GM12878 (cell line): ENCODE measurements around the gene KHDRBS1.

Experiments
- CTCF ChIP-seq, 3 experiments: IDR thresholded peaks in 2 of 3; conservative IDR thresholded peaks in 1 of 3; 2 replicates each; pipeline ENCODE4 v1.5.1; 2011; ENCODE audit warnings: low read depth in 3 of 3, low read length in 3 of 3, mild to moderate bottlenecking in 3 of 3, control low read depth in 2 of 3, moderate library complexity in 2 of 3, inconsistent platforms in 1 of 3, mixed read lengths in 1 of 3; ENCODE audit not compliant: control insufficient read depth in 2 of 3, insufficient read depth in 1 of 3; ENCODE audit errors: extremely low read depth in 1 of 3
- EP300 ChIP-seq, 2 experiments: fragments of 150-350 bp in 1 of 2; IDR thresholded peaks; 2 replicates each; pipeline ENCODE4 v1.6.1; 2011 to 2012; ENCODE audit warnings: low read depth in 2 of 2, low read length in 2 of 2, borderline replicate concordance in 1 of 2, improper control_type of control experiment in 1 of 2, inconsistent platforms in 1 of 2; ENCODE audit not compliant: control insufficient read depth in 1 of 2
- GABPA ChIP-seq: IDR thresholded peaks from 2 replicates; pipeline ENCODE4 v1.6.1; 2014; ENCODE audit warnings: antibody characterized with exemption, low read depth, mild to moderate bottlenecking, inconsistent platforms
- NFYB ChIP-seq: IDR thresholded peaks from 2 replicates; pipeline ENCODE4 v1.6.1; 2011; ENCODE audit warnings: low read depth, mild to moderate bottlenecking, low read length, improper control_type of control experiment, moderate library complexity; ENCODE audit not compliant: insufficient read depth
- POLR2A ChIP-seq: IDR thresholded peaks from 2 replicates; pipeline ENCODE4 v1.6.1; 2011; ENCODE audit warnings: low read depth, mild to moderate bottlenecking, low read length
- TAF1 ChIP-seq: IDR thresholded peaks from 2 replicates; pipeline ENCODE4 v1.6.1; 2011; ENCODE audit warnings: mild to moderate bottlenecking, low read depth, low read length, borderline replicate concordance
- ZNF622 ChIP-seq: fragments of 450-650 bp; IDR thresholded peaks from 2 replicates; pipeline ENCODE4 v1.6.1; 2017; ENCODE audit warnings: mild to moderate bottlenecking, inconsistent platforms
- ZSCAN29 ChIP-seq: fragments of 450-650 bp; IDR thresholded peaks from 2 replicates; pipeline ENCODE4 v1.6.1; 2017; ENCODE audit warnings: mild to moderate bottlenecking, moderate library complexity
- TF ChIP-seq, protein P1 (sequence below): IDR thresholded peaks from 2 replicates; pipeline ENCODE4 v1.6.1; 2012; ENCODE audit warnings: mild to moderate bottlenecking, low read depth, low read length

DNA sequence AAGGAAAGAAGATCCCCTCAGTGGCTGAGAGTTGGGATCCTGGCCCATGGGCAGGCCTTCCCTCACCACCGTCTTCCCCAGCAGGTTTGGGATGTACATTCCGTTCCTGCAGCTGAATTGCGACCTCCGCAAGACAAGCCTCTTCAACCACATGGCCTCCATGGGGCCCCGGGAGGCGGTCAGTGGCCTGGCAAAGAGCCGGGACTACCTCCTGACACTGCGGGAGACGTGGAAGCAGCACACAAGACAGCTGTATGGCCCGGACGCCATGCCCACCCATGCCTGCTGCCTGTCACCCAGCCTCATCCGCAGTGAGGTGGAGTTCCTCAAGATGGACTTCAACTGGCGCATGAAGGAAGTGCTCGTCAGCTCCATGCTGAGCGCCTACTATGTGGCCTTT lies 77.9 kb downstream of the KHDRBS1 start:
- TF ChIP-seq ZSCAN29 (no peak), CTCF (IDR thresholded peaks at IDR 0.05 in 2 of 3, conservative IDR thresholded peaks at IDR 0.05 in 1 of 3; ENCODE audit: control insufficient read depth in 2 of 3, extremely low read depth in 1 of 3, insufficient read depth in 1 of 3, low read depth in 3 of 3, low read length in 3 of 3) (no peak), EP300 (IDR thresholded peaks at IDR 0.05; ENCODE audit: borderline replicate concordance in 1 of 2, control insufficient read depth in 1 of 2, low read depth in 2 of 2, low read length in 2 of 2) (no peak), POLR2A (no peak), ZNF622 (no peak), NFYB (no peak), TAF1 (no peak), GABPA (no peak)
- TF ChIP-seq, protein P1, sequence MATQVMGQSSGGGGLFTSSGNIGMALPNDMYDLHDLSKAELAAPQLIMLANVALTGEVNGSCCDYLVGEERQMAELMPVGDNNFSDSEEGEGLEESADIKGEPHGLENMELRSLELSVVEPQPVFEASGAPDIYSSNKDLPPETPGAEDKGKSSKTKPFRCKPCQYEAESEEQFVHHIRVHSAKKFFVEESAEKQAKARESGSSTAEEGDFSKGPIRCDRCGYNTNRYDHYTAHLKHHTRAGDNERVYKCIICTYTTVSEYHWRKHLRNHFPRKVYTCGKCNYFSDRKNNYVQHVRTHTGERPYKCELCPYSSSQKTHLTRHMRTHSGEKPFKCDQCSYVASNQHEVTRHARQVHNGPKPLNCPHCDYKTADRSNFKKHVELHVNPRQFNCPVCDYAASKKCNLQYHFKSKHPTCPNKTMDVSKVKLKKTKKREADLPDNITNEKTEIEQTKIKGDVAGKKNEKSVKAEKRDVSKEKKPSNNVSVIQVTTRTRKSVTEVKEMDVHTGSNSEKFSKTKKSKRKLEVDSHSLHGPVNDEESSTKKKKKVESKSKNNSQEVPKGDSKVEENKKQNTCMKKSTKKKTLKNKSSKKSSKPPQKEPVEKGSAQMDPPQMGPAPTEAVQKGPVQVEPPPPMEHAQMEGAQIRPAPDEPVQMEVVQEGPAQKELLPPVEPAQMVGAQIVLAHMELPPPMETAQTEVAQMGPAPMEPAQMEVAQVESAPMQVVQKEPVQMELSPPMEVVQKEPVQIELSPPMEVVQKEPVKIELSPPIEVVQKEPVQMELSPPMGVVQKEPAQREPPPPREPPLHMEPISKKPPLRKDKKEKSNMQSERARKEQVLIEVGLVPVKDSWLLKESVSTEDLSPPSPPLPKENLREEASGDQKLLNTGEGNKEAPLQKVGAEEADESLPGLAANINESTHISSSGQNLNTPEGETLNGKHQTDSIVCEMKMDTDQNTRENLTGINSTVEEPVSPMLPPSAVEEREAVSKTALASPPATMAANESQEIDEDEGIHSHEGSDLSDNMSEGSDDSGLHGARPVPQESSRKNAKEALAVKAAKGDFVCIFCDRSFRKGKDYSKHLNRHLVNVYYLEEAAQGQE: no peak
